Fibroblast of villous mesenchyme (primary cell): ENCODE results near the gene CARM1. TPM values are rescaled to one million over a fixed set of nuclear protein-coding genes. Genes with fewer than 3 reads are reported as not detected.
"Not testable (repeated sequence)": the region's sequence is repeated elsewhere in the genome, so short reads cannot be mapped to it uniquely, and the experiment has no call there.

Experiments
- DNase-seq: peaks from one replicate; pipeline ENCODE4 v3.0.0-alpha.2; 2010; ENCODE audit warnings: low read depth
- H3K4me3 ChIP-seq: 2 replicates; pipeline ENCODE4 v1.5.1; 2011; ENCODE audit warnings: low read depth, mild to moderate bottlenecking, low read length
- total RNA-seq: library from RNA; depleted of rRNA; stranded (reverse); fragments of >200 nt; gene quantifications from 2 replicates; pipeline ENCODE4 v1.2.3, GENCODE V29; 2012
- TF ChIP-seq, protein P1 (sequence below): IDR thresholded peaks from 2 replicates; pipeline ENCODE4 v1.5.1; 2012; ENCODE audit warnings: low read depth, mild to moderate bottlenecking, low read length; ENCODE audit not compliant: insufficient read depth

Gene CARM1
- total RNA-seq, 1 donor = 38.0 TPM

DNA sequence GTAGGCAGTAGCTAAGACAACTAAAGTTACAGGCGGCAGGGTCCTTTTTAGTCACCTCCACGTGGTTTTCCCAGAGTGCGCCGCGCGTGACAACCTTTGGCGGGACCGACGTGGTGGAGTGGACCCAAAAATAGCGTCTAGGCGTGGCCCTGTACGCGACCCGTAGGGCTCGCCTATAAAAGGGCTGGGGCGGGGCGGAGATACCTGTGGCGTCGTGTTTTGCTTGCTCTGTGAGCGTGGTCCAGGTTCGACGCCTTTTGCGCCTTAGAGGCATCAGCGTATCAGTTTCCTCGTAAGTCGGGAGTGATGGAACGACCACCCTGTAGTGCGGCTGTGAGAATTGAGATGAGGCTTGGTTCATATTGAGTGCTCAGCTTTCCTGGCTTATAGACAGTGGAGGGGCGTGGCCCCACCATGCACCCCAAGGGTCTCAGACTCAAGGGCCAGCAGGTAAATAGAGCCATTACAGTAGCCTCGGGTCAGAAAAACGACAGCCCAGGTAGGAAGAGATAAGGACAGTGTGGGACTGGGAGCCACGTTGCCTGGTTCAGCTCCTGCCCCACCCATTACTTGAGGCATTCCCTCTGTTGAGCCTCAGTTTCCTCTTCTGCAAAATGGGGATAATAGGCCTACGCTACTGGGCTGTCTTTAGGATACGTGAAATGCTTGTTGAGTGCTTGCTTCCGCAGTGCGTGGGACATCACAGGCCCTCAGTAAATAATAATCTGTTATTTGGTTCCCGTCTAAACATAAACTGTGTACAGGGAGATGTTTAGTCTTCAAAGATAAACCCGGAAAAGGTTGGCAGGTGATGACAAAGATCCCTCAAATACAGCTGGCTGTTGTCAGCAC, 34.6 kb upstream of the CARM1 start:
- TF ChIP-seq, protein P1, sequence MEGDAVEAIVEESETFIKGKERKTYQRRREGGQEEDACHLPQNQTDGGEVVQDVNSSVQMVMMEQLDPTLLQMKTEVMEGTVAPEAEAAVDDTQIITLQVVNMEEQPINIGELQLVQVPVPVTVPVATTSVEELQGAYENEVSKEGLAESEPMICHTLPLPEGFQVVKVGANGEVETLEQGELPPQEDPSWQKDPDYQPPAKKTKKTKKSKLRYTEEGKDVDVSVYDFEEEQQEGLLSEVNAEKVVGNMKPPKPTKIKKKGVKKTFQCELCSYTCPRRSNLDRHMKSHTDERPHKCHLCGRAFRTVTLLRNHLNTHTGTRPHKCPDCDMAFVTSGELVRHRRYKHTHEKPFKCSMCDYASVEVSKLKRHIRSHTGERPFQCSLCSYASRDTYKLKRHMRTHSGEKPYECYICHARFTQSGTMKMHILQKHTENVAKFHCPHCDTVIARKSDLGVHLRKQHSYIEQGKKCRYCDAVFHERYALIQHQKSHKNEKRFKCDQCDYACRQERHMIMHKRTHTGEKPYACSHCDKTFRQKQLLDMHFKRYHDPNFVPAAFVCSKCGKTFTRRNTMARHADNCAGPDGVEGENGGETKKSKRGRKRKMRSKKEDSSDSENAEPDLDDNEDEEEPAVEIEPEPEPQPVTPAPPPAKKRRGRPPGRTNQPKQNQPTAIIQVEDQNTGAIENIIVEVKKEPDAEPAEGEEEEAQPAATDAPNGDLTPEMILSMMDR = no peak
- H3K4me3 ChIP-seq = peak overlapping the region; percentile 79
- no peak for DNase-seq

DNA sequence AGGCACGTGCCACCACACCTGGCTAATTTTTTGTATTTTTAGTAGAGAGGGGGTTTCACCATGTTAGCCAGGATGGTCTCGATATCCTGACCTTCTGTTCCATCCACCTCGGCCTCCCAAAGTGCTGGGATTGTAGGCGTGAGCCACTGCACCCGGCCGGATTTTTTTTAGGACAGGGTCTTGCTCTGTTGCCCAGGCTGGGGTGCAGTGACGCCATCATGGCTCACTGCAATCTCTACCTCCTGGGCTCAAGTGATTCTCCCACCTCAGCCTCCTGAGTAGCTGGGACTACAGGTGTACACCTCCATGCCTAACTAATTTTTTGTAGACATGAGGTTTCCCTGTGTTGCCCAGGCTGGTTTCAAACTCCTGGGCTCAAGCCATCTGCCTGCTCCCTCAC, 33.7 kb upstream of the CARM1 start:
- not testable (repeated sequence) for DNase-seq, H3K4me3 ChIP-seq

DNA sequence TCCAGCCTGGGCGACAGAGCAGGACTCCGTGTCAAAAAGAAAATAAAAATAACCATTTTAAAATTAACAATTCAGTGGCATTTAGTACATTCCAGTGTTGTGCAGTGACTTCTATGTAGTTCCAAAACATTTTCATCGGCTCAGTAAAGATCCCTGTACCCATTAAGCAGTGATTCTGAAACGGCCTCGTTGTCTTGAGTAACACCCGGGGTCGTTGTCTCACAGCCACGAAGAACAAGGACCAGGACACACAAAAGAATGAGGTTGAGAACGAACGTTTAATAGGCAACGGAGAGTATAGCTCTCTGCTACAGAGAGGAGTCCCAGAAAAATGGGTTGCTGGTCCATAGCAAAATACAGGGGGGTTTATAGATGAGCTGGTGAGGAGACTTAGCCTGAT, 33.0 kb upstream of the CARM1 start:
- no peak for DNase-seq
- no peak overlapping the region for H3K4me3 ChIP-seq
- TF ChIP-seq, protein P1 = no peak

DNA sequence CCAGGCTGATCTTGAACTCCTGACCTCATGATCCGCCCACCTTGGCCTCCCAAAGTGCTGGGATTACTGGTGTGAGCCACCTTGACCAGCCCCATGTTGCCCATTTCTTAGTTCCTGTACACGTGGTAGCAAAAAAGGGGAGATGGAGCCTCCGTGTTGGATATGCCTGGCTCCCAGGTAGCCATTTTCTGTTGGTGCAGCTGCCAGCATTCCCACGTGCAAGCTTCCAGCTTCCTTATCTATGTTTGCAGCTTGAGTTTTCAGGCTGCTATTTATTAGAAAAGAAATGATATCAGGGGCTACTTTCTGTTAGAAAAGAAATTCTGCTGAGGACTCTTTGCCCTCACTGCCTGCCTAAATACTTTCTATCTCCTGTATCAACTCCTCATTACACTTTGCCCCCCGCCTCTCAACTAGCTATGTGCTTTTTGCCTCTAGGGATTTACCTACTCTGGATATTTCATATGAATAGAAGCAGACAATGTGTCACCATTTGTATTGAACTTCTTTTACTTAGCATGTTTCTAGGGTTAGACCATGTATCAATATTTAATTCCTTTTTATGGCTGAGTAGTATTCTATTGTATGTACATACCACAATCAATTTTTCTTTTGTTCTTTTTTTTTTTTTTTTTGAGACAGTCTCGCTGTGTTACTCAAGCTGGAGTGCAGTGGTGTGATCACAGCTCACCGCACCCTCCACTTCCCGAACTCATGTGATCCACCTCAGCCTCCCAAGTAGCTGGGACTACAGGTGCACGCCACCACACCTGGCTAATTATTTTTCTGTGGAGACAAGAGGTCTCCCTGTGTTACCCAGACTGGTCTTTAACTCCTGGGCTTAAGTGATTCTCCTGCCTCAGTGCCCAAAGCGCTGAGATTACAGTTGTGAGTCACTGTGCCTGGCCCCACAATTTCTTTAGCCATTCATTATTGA, 32.0 kb upstream of the CARM1 start:
- TF ChIP-seq, protein P1 = no peak
- DNase-seq = no peak
- no peak overlapping the region for H3K4me3 ChIP-seq

DNA sequence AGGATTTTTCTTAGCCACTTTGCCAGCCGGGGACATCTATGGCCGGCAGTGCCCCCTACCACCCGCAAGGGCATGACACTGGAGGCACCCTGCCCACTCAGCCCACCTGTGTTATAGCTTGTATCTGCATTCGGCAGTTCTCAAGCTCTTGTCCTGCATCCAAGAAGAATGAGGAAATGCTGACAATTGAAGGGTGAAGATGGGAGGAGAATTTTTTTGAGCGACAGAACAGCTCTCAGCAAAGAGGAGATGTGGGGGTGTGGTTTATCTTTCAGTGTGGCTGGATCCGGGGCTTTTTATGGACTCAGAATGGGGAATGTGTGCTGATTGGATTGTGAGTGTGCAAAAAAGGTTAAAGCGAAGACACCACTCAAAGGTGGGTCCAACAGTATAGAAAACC, 28.6 kb upstream of the CARM1 start:
- TF ChIP-seq, protein P1 = no peak
- H3K4me3 ChIP-seq = no peak overlapping the region
- DNase-seq = no peak

DNA sequence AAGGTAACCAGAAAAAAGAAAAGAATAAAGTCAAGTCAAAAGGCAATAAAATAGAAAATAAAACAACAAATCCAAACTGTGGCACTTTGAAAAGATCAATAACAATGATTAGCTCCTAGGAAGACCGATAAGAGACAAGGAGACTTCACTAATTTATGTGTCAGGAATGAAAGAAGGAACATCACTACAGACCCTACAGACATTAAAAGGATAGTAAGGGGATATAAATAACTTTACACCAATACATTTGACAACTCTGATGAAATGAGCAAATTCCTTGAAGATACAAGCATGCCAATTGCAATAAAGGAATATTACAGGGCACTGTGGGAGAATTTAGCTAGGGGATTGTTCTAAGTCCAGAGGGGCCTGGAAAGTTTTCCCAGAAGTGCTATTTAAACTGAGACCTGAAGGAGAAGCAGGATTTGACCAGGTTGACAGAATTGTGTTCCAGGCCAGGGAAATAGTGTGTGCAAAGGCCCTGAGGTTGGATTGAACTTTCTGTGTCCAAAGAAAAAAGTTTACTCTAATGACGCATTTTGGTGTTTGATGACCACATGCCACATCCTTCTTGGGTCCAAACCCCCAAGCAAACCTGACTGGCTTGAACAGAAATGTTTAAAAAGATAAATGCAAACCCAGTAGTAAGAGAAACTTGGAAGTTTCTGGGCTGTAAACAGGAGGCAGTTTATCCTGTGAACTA, 24.7 kb upstream of the CARM1 start:
- TF ChIP-seq, protein P1 = no peak
- no peak for DNase-seq
- no peak overlapping the region for H3K4me3 ChIP-seq
